Fibroblast of pulmonary artery (primary cell): ENCODE results near the gene NOL6.
"Not testable (repeated sequence)": the region's sequence is repeated elsewhere in the genome, so short reads cannot be mapped to it uniquely, and the experiment has no call there.

ENCODE experiments used
- DNase-seq: peaks from one replicate; pipeline ENCODE4 v3.0.0-alpha.2; 2010; ENCODE audit warnings: low read depth
- H3K4me3 ChIP-seq: replicated peaks from 2 replicates; pipeline ENCODE4 v1.5.1; 2011; ENCODE audit warnings: low read depth, mild to moderate bottlenecking, control low read depth, low read length, moderate library complexity
- TF ChIP-seq, protein P1 (sequence below): IDR thresholded peaks from 2 replicates; pipeline ENCODE4 v1.5.1; 2011; ENCODE audit warnings: mild to moderate bottlenecking, control low read depth, low read length, inconsistent platforms; ENCODE audit errors: missing control alignments

NOL6 gene

DNA sequence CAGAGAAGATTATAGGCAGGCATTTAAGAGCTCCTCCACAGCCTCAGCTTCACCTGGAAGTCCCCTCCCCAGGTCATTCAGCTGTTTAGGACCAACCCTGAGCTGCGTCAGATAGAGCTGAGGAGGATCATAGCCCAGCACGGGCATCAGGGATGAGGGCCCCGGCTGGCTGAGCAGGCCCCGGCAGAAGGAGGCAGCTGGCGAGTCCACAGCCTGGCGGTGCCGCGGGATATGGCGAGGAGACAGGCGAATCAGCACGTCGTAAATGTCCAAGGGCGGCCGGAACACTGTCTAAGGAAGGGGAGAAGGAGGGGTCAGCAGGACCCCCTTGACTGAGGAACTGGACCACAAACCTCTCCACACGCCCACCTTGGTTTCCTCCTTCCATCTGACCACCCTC is 10.6 kb downstream of the NOL6 start:
- TF ChIP-seq, protein P1, sequence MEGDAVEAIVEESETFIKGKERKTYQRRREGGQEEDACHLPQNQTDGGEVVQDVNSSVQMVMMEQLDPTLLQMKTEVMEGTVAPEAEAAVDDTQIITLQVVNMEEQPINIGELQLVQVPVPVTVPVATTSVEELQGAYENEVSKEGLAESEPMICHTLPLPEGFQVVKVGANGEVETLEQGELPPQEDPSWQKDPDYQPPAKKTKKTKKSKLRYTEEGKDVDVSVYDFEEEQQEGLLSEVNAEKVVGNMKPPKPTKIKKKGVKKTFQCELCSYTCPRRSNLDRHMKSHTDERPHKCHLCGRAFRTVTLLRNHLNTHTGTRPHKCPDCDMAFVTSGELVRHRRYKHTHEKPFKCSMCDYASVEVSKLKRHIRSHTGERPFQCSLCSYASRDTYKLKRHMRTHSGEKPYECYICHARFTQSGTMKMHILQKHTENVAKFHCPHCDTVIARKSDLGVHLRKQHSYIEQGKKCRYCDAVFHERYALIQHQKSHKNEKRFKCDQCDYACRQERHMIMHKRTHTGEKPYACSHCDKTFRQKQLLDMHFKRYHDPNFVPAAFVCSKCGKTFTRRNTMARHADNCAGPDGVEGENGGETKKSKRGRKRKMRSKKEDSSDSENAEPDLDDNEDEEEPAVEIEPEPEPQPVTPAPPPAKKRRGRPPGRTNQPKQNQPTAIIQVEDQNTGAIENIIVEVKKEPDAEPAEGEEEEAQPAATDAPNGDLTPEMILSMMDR = no peak
- DNase-seq = no peak
- H3K4me3 ChIP-seq = no peak overlapping the region

DNA sequence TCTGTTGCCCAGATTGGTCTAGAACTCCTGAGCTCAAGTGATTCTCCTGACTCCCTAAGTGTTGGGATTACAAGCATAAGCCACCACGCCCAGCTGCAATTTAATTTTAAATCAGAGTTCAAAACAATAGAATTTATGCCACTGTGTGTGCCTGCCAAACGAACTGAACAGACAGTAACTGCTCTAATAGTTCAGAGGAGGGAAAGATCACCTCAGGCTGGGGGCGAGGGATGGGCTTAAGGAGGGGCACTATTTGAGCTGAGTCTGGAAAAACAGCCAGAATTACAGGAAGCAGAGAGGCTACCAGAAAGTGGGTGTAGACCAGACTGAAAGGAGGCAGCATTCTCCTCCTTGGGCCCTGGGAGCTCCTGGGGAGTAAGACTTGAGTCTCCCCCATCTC is 12.2 kb downstream of the NOL6 start:
- no peak overlapping the region for H3K4me3 ChIP-seq
- TF ChIP-seq, protein P1 = no peak
- DNase-seq = no peak

DNA sequence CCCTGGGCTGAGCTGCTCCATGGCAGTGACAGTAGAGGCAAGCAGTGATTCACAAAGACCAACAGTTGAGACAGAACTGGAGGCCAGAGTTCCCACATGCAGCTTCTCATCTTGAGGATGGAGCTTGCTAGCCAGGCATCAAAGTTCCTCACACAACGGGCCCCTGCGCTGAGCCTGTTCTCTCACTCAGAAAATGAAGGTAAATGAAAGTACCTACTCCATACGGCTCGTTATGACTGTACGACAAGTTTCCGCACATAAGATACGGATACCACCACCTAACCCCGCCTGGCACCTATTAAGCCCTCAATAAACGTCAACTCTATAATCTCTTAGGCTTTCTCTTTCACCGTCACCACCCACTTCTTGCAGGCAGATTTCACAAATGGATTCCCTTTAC is 12.9 kb downstream of the NOL6 start:
- TF ChIP-seq, protein P1 = no peak
- H3K4me3 ChIP-seq = no peak overlapping the region
- no peak for DNase-seq

DNA sequence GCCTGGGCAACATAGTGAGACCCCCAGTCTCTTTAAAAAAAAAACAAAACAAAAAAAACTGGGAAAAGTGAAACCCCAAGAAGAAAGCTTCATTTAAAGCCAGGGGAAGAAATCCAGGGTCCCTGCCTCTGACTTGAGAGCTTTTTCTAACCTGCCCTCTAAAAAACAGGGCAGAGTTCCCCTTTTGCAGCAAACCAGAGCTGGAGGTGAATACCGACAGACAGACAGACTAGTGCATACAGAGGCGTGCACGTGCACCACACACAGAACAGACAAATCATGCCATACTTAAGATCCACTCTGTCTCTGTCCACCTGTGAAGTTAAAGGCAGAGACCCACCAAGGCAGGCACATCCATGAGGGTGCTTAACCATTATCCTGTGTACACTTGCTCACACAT is 14.6 kb downstream of the NOL6 start:
- no peak for DNase-seq
- TF ChIP-seq, protein P1 = no peak

DNA sequence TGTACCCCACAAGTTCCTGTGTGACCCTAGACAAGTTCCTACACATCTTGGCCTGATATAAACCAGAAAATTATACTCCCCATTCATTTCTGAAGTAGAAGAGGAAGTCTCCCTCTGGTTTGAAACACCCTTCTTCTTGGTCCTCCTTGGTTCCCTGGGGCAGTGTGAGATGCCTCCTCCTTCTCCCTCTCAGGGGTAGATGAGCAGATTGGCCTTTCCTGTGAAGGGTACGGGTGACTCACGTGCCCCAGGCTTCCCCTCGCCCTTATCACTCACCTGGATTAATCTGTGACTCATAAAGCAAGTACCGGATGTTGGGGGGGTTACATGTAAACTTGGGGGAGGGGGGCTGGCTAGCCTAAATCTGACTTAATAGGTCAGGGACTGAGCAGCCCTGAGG is 15.3 kb downstream of the NOL6 start:
- DNase-seq = no peak
- H3K4me3 ChIP-seq = no peak overlapping the region
- TF ChIP-seq, protein P1 = no peak

More for the DNA sequence above, 14.6 kb downstream of the NOL6 start:
- no peak overlapping the region for H3K4me3 ChIP-seq

DNA sequence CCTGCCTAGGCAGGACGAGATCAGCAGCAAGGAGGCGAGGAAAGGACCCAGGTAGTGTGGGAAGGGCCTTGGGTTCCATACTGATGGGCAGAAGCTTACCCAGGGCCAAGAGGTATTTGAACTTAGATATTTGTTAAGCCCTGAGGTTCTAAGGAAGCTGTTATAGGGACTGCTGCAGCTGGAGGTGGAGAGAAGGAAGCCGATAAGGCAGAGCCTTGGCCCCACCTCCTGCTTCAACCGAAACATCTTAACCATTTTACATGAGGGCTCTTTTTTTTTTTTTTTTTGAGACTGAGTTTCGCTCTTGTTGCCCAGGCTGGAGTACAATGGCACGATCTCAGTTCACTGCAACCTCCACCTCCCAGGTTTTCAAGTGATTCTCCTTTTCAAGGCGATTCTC is 17.8 kb downstream of the NOL6 start:
- no peak for DNase-seq
- H3K4me3 ChIP-seq = no peak overlapping the region
- TF ChIP-seq, protein P1 = no peak

DNA sequence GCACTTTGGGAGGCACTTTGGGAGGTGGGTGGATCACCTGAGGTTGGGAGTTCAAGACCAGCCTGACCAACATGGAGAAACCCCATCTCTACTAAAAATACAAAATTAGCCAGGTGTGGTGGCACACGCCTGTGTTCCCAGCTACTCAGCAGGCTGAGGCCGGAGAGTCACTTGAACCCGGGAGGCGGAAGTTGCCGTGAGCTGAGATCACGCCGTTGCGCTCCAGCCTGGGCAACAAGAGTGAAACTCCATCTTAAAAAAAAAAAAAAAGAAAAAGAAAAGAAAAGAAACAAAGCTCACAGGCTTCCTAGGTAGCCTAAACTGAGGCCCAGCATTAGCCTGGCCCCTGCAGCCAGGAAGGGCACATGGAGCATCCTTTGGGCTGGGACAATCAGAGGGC is 18.3 kb downstream of the NOL6 start:
- DNase-seq = not testable (repeated sequence)

DNA sequence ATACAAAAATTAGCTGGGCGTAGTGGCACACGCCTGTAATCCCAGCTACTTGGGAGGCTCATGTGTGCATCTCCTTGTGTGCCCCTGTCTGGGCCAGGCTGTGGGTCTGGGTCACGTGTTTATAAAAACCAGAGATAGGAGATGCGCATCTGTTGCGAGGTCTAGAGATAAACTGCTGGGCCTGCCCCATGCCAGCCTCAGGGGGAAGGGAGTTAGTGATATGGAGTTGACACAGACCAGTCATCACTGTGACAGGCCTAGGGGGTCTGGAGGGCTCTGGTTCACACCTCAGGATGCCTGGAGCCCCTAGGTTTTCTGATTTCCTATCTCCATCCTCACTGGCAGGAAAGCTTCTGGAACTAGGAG is 19.1 kb downstream of the NOL6 start:
- not testable (repeated sequence) for DNase-seq, H3K4me3 ChIP-seq

More for the DNA sequence above, 18.3 kb downstream of the NOL6 start:
- not testable (repeated sequence) for H3K4me3 ChIP-seq
